HepG2 (cell line): ENCODE data around the gene CAPZA1. TPM values are rescaled to one million over a fixed set of nuclear protein-coding genes. Genes with fewer than 3 reads are reported as not detected.

ENCODE experiments used
- BHLHE40 ChIP-seq: IDR thresholded peaks from 2 replicates; pipeline ENCODE4 v1.6.1; 2011; ENCODE audit warnings: low read length, improper control_type of control experiment
- CENPT ChIP-seq: sonication (generic); formaldehyde crosslinking; IDR thresholded peaks from 2 replicates; pipeline ENCODE4 v1.8.0; 2022; ENCODE audit warnings: low read depth, mild to moderate bottlenecking, moderate library complexity, missing genetic modification reagents
- CREBL2 ChIP-seq: sonication (generic); formaldehyde crosslinking; IDR thresholded peaks from 2 replicates; pipeline ENCODE4 v1.8.1; 2023; ENCODE audit warnings: missing genetic modification reagents, mild to moderate bottlenecking, borderline replicate concordance
- IKZF1 ChIP-seq: fragments of 450-650 bp; IDR thresholded peaks from 2 replicates; pipeline ENCODE4 v1.7.1; 2016
- NAIF1 ChIP-seq: sonication (generic); formaldehyde crosslinking; IDR thresholded peaks from 2 replicates; pipeline ENCODE4 v1.5.0; 2020; ENCODE audit warnings: mild to moderate bottlenecking, missing genetic modification reagents, borderline replicate concordance
- PRDM15 ChIP-seq: sonication (generic); formaldehyde crosslinking; IDR thresholded peaks from 2 replicates; pipeline ENCODE4 v1.4.0; 2020; ENCODE audit warnings: missing genetic modification reagents
- RXRB ChIP-seq: IDR thresholded peaks from 2 replicates; pipeline ENCODE4 v1.6.1; 2016; ENCODE audit warnings: borderline replicate concordance, missing genetic modification reagents, missing compliant biosample characterization
- THAP7 ChIP-seq: sonication (generic); formaldehyde crosslinking; IDR thresholded peaks from 2 replicates; pipeline ENCODE4 v1.8.1; 2023; ENCODE audit warnings: mild to moderate bottlenecking, missing genetic modification reagents
- ZBTB14 ChIP-seq: sonication (generic); formaldehyde crosslinking; IDR thresholded peaks from 2 replicates; pipeline ENCODE4 v1.4.0; 2020; ENCODE audit warnings: missing genetic modification reagents
- ZFX ChIP-seq: sonication (generic); formaldehyde crosslinking; IDR thresholded peaks from 2 replicates; pipeline ENCODE4 v1.4.0; 2020; ENCODE audit warnings: mild to moderate bottlenecking, low read depth, missing genetic modification reagents, moderate library complexity
- ZNF12 ChIP-seq: sonication (generic); formaldehyde crosslinking; IDR thresholded peaks from 2 replicates; pipeline ENCODE4 v1.5.0; 2020; ENCODE audit warnings: missing genetic modification reagents
- ZNF18 ChIP-seq: sonication (generic); formaldehyde crosslinking; IDR thresholded peaks from 2 replicates; pipeline ENCODE4 v1.8.0; 2022; ENCODE audit warnings: mild to moderate bottlenecking, missing genetic modification reagents; ENCODE audit not compliant: insufficient replicate concordance
- ZNF556 ChIP-seq: sonication (generic); formaldehyde crosslinking; IDR thresholded peaks from 2 replicates; pipeline ENCODE4 v1.4.0; 2020; ENCODE audit warnings: mild to moderate bottlenecking, missing genetic modification reagents, borderline replicate concordance
- ZNF691 ChIP-seq: sonication (generic); formaldehyde crosslinking; IDR thresholded peaks from 2 replicates; pipeline ENCODE4 v1.4.0; 2020; ENCODE audit warnings: missing genetic modification reagents, low read depth, mild to moderate bottlenecking, borderline replicate concordance
- ZSCAN31 ChIP-seq: sonication (generic); formaldehyde crosslinking; IDR thresholded peaks from 2 replicates; pipeline ENCODE4 v1.5.0; 2020; ENCODE audit warnings: low read depth, mild to moderate bottlenecking, missing genetic modification reagents
- polyA plus RNA-seq, 8 experiments: library from polyadenylated mRNA; depleted of rRNA in 3 of 8; stranded (reverse) in 7 of 8; unstranded in 1 of 8; fragments of >200 nt; fragmentation: Illumina TruSeq in 4 of 8; extraction: Trizol in 4 of 8; gene quantifications; 2 replicates each; pipeline versions ENCODE4 v1.2.1 to v1.2.3, GENCODE V29; 2011 to 2016; ENCODE audit warnings: low read depth in 4 of 8, missing spikeins in 1 of 8, mixed read lengths in 1 of 8; ENCODE audit not compliant: insufficient read depth in 1 of 8
- total RNA-seq, 5 experiments: library from RNA; depleted of rRNA; stranded (reverse); fragments of >200 nt; fragmentation: Illumina TruSeq; extraction: Trizol; gene quantifications; 2 replicates each; pipeline ENCODE4 v1.2.3, GENCODE V29; 2016; ENCODE audit warnings: low read depth in 1 of 5

The CAPZA1 gene
- total and polyA plus RNA-seq, 2 of the 13 experiments (the other 11 are each of a cell fraction or from before 2014, with no cell fraction given): 67.0 to 117 TPM

GRCh38 chr1:112706505-112707220 lies 87.0 kb downstream of the CAPZA1 start, which contains the start of gene RHOC (continued):
- TF ChIP-seq ZNF691 (CRISPR knock-in tag): no peak
- TF ChIP-seq PRDM15 (CRISPR knock-in tag): peak; percentile 52; the same call in 1 of the 2 replicates
- no peak for TF ChIP-seq ZBTB14 (CRISPR knock-in tag)
- peak; percentile 10; the same call in 1 of the 2 replicates for TF ChIP-seq THAP7
- peak; percentile 57 for TF ChIP-seq ZNF18 (CRISPR knock-in tag)
- peak; percentile 43; the same call in 1 of the 2 replicates for TF ChIP-seq ZFX (CRISPR knock-in tag)
- TF ChIP-seq NAIF1 (CRISPR knock-in tag): peak; percentile 53; the same call in 1 of the 2 replicates
- TF ChIP-seq CENPT (CRISPR knock-in tag): no peak
- no peak for TF ChIP-seq ZNF556 (CRISPR knock-in tag)
- no peak for TF ChIP-seq BHLHE40
- 0 out of 2 replicates have a peak, but pooled peaks have one; percentile 0 for TF ChIP-seq RXRB (CRISPR knock-in tag)
- no peak for TF ChIP-seq IKZF1
- TF ChIP-seq CREBL2 (CRISPR knock-in tag): 0 out of 2 replicates have a peak, but pooled peaks have one; percentile 43
- no peak for TF ChIP-seq ZNF12 (CRISPR knock-in tag)
- no peak for TF ChIP-seq ZSCAN31 (CRISPR knock-in tag)
